Upper lobe of left lung (tissue), 6 donors: Measurements from ENCODE around the gene SNX1. TPM values are rescaled to one million over a fixed set of nuclear protein-coding genes. Genes with fewer than 3 reads are reported as not detected.
"Not testable (repeated sequence)": the region's sequence is repeated elsewhere in the genome, so short reads cannot be mapped to it uniquely, and the experiment has no call there.

ENCODE experiments used
- ATAC-seq, 2 donors: fragments of 200-7000 bp; cut with Tn5 transposase; one replicate each; pipeline ENCODE4 v1.9.1; 2022; ENCODE audit warnings: mild to moderate bottlenecking in 2 of 2, moderate library complexity in 2 of 2; ENCODE audit not compliant: low FRiP score in 2 of 2
- DNase-seq, 2 donors: peaks; one replicate each; pipeline ENCODE4 v3.0.0-alpha.2; 2019 to 2020
- H3K27ac ChIP-seq, 4 donors: fragments of 200-600 bp; sonication (generic); one replicate each; pipeline ENCODE4 v1.5.1; 2016 to 2019
- H3K27me3 ChIP-seq, 4 donors: fragments of 200-600 bp; sonication (generic); one replicate each; pipeline ENCODE4 v1.5.1; 2017 to 2019
- H3K36me3 ChIP-seq, 4 donors: fragments of 200-600 bp; sonication (generic); one replicate each; pipeline ENCODE4 v1.5.1; 2016 to 2019
- H3K4me1 ChIP-seq, 4 donors: fragments of 200-600 bp; sonication (generic); one replicate each; pipeline ENCODE4 v1.5.1; 2018 to 2019
- H3K4me3 ChIP-seq, 4 donors: fragments of 200-600 bp; sonication (generic); one replicate each; pipeline ENCODE4 v1.5.1; 2017 to 2019; ENCODE audit warnings: mild to moderate bottlenecking in 2 of 4, moderate library complexity in 1 of 4
- H3K9me3 ChIP-seq, 4 donors: fragments of 200-600 bp; sonication (generic); one replicate each; pipeline ENCODE4 v1.5.1; 2018 to 2019
- EP300 ChIP-seq, 4 donors: sonication (generic); formaldehyde crosslinking; IDR thresholded peaks; one replicate each; pipeline ENCODE4 v1.5.1; 2017; ENCODE audit warnings: antibody characterized with exemption in 4 of 4, control low read depth in 2 of 4
- POLR2A ChIP-seq, 4 donors: fragments of 450-650 bp; IDR thresholded peaks; one replicate each; pipeline ENCODE4 v1.5.1; 2016 to 2017; ENCODE audit warnings: antibody characterized with exemption in 4 of 4, mild to moderate bottlenecking in 2 of 4
- POLR2AphosphoS5 ChIP-seq, 2 donors: sonication (generic); formaldehyde crosslinking; IDR thresholded peaks; one replicate each; pipeline ENCODE4 v1.5.1; 2017; ENCODE audit warnings: antibody characterized with exemption in 2 of 2
- WGBS, 2 donors: methylation state at CpG; one replicate each; pipeline ENCODE4 v1.1.5; 2017 to 2018; 5-methylcytosine and 5-hydroxymethylcytosine counted together
- total RNA-seq, 6 donors: library from RNA; depleted of rRNA in 4 of 6; stranded (reverse); fragments of >200 nt in 4 of 6; gene quantifications; one replicate each; pipeline versions ENCODE4 v1.1.0 to v1.2.1, GENCODE V29; 2016 to 2021
- TF ChIP-seq, protein P1 (sequence below), 6 experiments: fragments of 450-650 bp in 4 of 6; fragments of 200-600 bp in 2 of 6; sonication (generic) in 2 of 6; IDR thresholded peaks; one replicate each; pipeline ENCODE4 v1.5.1; 2016 to 2019; ENCODE audit warnings: antibody characterized with exemption in 6 of 6
- donor health status: DM: no; HTN: no; CAD: no; lungs with moderate emphysema.
- donor health status: DM: no; HTN: yes; CAD: no; lungs with severe emphysema.

Gene SNX1
- total RNA-seq, 6 donors from 2014 or later: 103 to 234 (median 154) TPM

DNA sequence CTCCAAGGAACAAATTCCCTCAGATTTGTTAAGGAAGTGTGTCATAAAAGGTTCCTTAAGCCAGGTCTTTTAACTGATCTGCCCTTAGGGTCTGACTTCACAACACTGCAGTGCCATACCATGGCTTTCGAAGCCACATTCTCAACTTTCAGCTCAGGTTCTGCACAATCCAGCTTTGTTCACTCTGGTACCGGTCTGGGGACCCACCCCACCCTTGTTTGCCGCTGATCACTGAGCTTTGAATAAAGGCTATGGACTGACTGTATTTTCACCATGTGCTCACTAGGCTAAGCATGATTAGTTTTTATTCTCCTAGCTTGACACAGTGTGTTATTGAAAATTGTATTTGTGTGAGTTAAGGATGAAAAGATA lies 15.9 kb downstream of the SNX1 start:
- ATAC-seq (no peak), DNase-seq (no peak)
- H3K9me3 ChIP-seq: no peaks in the 10 kb centered on the region
- WGBS, 2 donors: 84 to 87% methylated on average over 3 of the region's 3 CpGs
- no peaks in the 10 kb centered on the region for H3K27me3 ChIP-seq
- H3K27ac ChIP-seq: no peak overlapping the region
- TF ChIP-seq POLR2AphosphoS5 (IDR thresholded peaks at IDR 0.05): no peak
- no peak for TF ChIP-seq POLR2A (IDR thresholded peaks at IDR 0.05)
- TF ChIP-seq EP300 (IDR thresholded peaks at IDR 0.05): no peak
- TF ChIP-seq, protein P1, sequence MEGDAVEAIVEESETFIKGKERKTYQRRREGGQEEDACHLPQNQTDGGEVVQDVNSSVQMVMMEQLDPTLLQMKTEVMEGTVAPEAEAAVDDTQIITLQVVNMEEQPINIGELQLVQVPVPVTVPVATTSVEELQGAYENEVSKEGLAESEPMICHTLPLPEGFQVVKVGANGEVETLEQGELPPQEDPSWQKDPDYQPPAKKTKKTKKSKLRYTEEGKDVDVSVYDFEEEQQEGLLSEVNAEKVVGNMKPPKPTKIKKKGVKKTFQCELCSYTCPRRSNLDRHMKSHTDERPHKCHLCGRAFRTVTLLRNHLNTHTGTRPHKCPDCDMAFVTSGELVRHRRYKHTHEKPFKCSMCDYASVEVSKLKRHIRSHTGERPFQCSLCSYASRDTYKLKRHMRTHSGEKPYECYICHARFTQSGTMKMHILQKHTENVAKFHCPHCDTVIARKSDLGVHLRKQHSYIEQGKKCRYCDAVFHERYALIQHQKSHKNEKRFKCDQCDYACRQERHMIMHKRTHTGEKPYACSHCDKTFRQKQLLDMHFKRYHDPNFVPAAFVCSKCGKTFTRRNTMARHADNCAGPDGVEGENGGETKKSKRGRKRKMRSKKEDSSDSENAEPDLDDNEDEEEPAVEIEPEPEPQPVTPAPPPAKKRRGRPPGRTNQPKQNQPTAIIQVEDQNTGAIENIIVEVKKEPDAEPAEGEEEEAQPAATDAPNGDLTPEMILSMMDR (IDR thresholded peaks at IDR 0.05): no peak
- no peak overlapping the region for H3K4me3 ChIP-seq
- H3K4me1 ChIP-seq: peaks cover 45 to 66% (median 48%) of the 10 kb centered on the region in 4 donors
- peaks cover 0 to 44% (median 17%) of the 10 kb centered on the region in 4 donors for H3K36me3 ChIP-seq

DNA sequence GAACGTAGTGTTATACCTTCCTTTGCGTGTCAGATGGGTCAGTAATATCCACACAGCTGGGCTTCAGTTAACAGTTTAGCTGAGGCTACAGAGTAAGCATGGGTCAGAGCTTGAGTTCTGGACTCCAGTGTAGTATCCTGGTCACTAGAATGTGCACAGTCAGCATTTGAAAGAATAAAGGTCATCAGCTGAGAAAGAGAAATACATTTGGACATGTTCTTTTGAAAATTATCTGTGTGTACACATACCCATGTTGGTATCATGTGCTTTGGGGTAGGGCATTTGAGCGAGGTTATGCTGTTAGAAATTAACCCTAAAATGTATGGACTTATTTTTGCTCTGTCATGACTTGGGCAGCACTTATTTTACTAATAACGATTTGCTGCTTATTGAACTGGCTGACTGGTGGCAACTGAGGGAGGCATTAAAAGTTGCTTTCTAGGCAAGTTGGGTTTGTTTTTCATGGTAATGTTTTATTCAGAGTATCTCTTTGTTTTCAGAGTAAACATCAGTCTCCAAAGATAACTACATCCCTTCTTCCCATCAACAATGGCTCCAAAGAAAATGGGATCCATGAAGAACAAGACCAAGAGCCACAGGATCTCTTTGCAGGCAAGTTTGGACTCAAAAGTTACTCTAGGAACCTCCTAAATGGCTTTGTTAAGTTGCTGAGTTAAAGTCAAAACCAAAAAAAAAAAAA lies 16.4 kb downstream of the SNX1 start:
- TF ChIP-seq POLR2AphosphoS5 (IDR thresholded peaks at IDR 0.05) (no peak), POLR2A (IDR thresholded peaks at IDR 0.05) (no peak), EP300 (IDR thresholded peaks at IDR 0.05) (no peak)
- TF ChIP-seq, protein P1 (IDR thresholded peaks at IDR 0.05): no peak
- Histone ChIP-seq H3K4me1 (peaks cover 41 to 61% (median 47%) of the 10 kb centered on the region in 4 donors), H3K36me3 (peaks cover 0 to 50% (median 17%) of the 10 kb centered on the region in 4 donors), H3K27me3 (no peaks in the 10 kb centered on the region), H3K4me3 (no peak overlapping the region), H3K9me3 (no peaks in the 10 kb centered on the region), H3K27ac (peak overlapping the region in 2 of 4 donors; percentile 37 to 56)
- no peak for DNase-seq
- 70 to 72% methylated on average over 4 of the region's 4 CpGs for WGBS, 2 donors
- ATAC-seq: no peak

DNA sequence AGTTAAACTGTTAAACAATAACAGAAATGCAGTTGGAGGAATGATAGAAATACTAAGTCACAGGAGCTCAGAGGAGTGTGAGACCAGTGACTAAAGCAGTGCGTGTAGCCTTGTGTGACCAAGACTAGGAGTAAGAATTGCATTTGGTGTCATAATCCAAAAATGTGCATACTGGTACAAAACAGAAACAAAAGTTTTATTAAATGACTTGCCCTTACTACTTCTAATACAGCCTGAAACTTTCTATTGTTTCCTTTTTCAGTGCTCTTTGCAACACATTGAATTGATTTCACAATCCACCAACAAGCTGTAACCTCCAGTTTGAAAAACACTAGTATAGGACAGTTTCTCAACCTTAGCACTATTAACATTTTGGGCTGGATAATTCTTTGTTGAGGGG lies 17.1 kb downstream of the SNX1 start:
- Histone ChIP-seq H3K27me3 (no peaks in the 10 kb centered on the region), H3K4me3 (no peak overlapping the region), H3K4me1 (peaks cover 34 to 57% (median 46%) of the 10 kb centered on the region in 4 donors), H3K9me3 (no peaks in the 10 kb centered on the region), H3K36me3 (peaks cover 0 to 57% (median 20%) of the 10 kb centered on the region in 4 donors), H3K27ac (peak overlapping the region in 2 of 4 donors; percentile 37 to 56)
- 86 to 90% methylated on average over 1 of the region's 1 CpG for WGBS, 2 donors
- TF ChIP-seq POLR2AphosphoS5 (IDR thresholded peaks at IDR 0.05) (no peak), EP300 (IDR thresholded peaks at IDR 0.05) (no peak), POLR2A (IDR thresholded peaks at IDR 0.05) (no peak)
- ATAC-seq (peak in 1 of 2 donors; percentile 45), DNase-seq (no peak)

DNA sequence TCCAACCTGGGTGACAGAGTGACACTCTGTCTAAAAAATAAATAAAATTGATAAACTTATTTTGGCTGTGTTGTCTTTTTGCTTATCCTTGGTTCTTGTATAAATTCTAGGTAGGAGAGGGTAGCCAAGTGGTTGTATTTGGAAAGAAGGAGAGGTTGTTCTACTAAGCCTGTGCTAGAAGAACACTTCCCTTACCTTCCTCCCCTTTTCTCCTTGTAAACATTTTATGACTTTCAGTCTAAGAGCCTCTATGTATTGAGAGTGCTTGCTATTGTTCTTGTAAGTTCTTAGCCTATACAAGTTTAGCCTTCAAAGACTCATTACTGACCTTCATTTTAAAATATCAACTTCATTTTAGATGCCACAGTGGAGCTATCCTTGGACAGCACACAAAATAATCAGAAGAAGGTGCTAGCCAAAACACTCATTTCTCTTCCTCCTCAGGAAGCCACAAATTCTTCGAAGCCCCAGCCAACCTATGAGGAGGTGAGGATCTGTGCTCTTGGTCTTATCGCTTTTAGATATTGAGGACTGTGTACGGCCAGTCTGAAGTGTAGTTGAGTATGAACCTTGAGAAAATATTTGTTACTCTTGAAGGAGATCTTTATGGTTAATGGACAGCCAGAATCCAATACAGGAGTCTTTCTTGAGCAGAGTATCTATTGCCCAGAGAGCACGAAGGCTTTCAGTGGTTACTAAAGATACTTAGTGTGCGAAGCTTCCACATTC lies 22.1 kb downstream of the SNX1 start:
- Histone ChIP-seq H3K4me1 (peaks cover 0 to 20% (median 14%) of the 10 kb centered on the region in 4 donors), H3K36me3 (peaks cover 3 to 100% (median 49%) of the 10 kb centered on the region in 4 donors), H3K4me3 (no peak overlapping the region), H3K27ac (peak overlapping the region in 1 of 4 donors; percentile 3), H3K27me3 (no peaks in the 10 kb centered on the region), H3K9me3 (no peaks in the 10 kb centered on the region)
- ATAC-seq (peak; percentile 40 to 91), DNase-seq (no peak)
- TF ChIP-seq POLR2A (IDR thresholded peaks at IDR 0.05): no peak
- TF ChIP-seq, protein P1 (IDR thresholded peaks at IDR 0.05): no peak
- peak in 1 of 4 donors; percentile 21 for TF ChIP-seq EP300 (IDR thresholded peaks at IDR 0.05)
- TF ChIP-seq POLR2AphosphoS5 (IDR thresholded peaks at IDR 0.05): no peak
- 61 to 67% methylated on average over 5 of the region's 5 CpGs for WGBS, 2 donors

DNA sequence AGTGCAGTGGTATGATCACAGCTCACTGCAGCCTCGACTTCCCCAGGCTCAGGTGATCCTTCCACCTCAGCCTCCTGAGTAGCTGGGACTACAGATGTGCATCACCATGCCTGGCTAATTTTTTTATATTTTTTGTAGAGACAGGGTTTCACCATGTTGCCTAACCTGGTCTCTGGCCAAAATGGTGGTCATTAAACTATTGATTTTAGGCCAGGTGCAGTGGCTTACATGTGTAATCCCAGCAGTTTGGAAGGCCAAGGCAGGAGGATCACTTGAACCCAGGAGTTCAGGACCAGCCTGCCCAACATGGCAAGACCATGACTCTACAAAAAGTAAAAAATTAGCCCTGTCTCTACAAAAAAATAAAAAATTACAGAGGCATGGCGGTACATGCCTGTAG lies 24.5 kb downstream of the SNX1 start:
- Histone ChIP-seq H3K36me3 (peaks cover 3 to 100% (median 55%) of the 10 kb centered on the region in 4 donors), H3K4me1 (peaks cover 0 to 18% (median 7%) of the 10 kb centered on the region in 4 donors)
- not testable (repeated sequence) for ATAC-seq, H3K27me3 ChIP-seq, H3K9me3 ChIP-seq, DNase-seq, H3K27ac ChIP-seq, H3K4me3 ChIP-seq
- 97 to 100% methylated on average over 2 of the region's 2 CpGs for WGBS, 2 donors
